ENCODE results near the gene CLTCL1.

CLTCL1 gene

GRCh38 chr22:19234126-19234896 lies 57.2 kb downstream of the CLTCL1 start:
- TF ChIP-seq GATA3 (IDR thresholded peaks at IDR 0.05; ENCODE audit: low read depth, low read length) = no peak
- no peak for TF ChIP-seq GATA2 (IDR thresholded peaks at IDR 0.05; ENCODE audit: low read depth, low read length)

- TF ChIP-seq GATA2 (IDR thresholded peaks at IDR 0.05; ENCODE audit: low read depth, low read length) = no peak
- no peak for TF ChIP-seq GATA3 (IDR thresholded peaks at IDR 0.05; ENCODE audit: low read depth, low read length)
Measured at GRCh38 chr22:19233189-19233661, 58.3 kb downstream of the CLTCL1 start.

DNA sequence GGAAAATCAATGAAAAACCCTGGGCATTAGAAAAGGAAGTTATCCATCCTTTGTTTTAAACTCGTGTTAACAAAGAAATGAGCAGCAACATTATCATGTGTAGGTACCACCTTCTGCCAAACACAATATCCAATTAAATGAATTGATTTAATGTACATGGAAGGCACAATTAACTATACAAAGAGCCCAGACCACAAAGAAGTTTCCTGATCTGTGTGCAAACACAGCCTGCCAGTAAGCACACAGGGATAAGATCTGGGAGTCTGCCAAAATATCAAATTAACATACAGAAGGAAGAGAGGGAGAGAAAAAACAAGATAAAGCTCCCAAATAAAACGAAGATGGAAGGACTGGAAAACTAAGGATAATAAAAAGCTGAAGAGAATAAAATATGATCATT lies 58.9 kb downstream of the CLTCL1 start:
- TF ChIP-seq GATA3 (IDR thresholded peaks at IDR 0.05; ENCODE audit: low read depth, low read length) = no peak
- no peak for TF ChIP-seq GATA2 (IDR thresholded peaks at IDR 0.05; ENCODE audit: low read depth, low read length)

DNA sequence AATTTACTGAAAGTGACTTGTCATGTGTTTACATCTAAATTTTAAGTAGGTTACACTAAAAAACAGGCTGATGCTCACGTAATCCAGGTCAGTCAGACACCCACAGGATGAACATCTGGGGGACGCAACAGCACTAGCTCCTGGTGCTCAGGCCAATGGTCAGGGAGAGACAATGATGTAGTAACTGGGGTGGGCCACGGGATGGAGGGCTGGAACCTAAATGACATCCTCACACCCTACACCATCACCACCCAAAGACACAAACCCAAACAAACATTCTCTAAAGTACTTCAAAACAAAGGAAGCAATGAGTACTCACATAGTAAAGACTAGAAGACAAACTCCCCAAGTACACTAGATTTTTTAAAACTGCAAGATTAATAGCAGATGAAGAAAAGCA lies 59.5 kb downstream of the CLTCL1 start:
- TF ChIP-seq GATA2 (IDR thresholded peaks at IDR 0.05; ENCODE audit: low read depth, low read length) = no peak
- no peak for TF ChIP-seq GATA3 (IDR thresholded peaks at IDR 0.05; ENCODE audit: low read depth, low read length)

- no peak for TF ChIP-seq GATA2 (IDR thresholded peaks at IDR 0.05; ENCODE audit: low read depth, low read length)
- no peak for TF ChIP-seq GATA3 (IDR thresholded peaks at IDR 0.05; ENCODE audit: low read depth, low read length)
Measured at GRCh38 chr22:19229600-19229999, 61.9 kb downstream of the CLTCL1 start.

- TF ChIP-seq GATA3 (IDR thresholded peaks at IDR 0.05; ENCODE audit: low read depth, low read length) (no peak), GATA2 (IDR thresholded peaks at IDR 0.05; ENCODE audit: low read depth, low read length) (no peak)
Measured at GRCh38 chr22:19228179-19228578, 63.3 kb downstream of the CLTCL1 start.

GRCh38 chr22:19226428-19226827 lies 65.1 kb downstream of the CLTCL1 start:
- no peak for TF ChIP-seq GATA3 (IDR thresholded peaks at IDR 0.05; ENCODE audit: low read depth, low read length)
- TF ChIP-seq GATA2 (IDR thresholded peaks at IDR 0.05; ENCODE audit: low read depth, low read length) = no peak

GRCh38 chr22:19225560-19225959 lies 66.0 kb downstream of the CLTCL1 start:
- TF ChIP-seq GATA2 (IDR thresholded peaks at IDR 0.05; ENCODE audit: low read depth, low read length) (no peak), GATA3 (IDR thresholded peaks at IDR 0.05; ENCODE audit: low read depth, low read length) (no peak)

DNA sequence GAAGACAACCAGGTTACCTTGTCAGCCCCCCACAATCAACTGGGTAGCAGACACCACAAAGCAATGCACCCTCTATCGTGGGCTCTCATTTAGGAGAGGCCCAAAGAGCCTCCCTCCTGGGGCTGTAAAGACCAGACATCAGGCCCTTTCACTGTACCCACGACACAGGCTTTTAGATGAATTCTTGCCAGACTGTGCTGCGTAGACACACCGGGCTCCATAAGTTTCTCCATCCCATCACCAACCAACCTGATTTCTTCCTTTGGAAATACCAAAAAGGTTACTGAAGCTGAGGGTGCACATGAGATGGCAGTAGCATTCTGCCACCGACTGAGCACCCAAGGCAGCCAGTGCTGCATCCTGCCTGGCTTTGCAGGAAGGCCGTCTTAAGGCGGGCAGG lies 66.5 kb downstream of the CLTCL1 start:
- TF ChIP-seq GATA2 (IDR thresholded peaks at IDR 0.05; ENCODE audit: low read depth, low read length) (no peak), GATA3 (IDR thresholded peaks at IDR 0.05; ENCODE audit: low read depth, low read length) (no peak)

- TF ChIP-seq GATA3 (IDR thresholded peaks at IDR 0.05; ENCODE audit: low read depth, low read length) = no peak
- no peak for TF ChIP-seq GATA2 (IDR thresholded peaks at IDR 0.05; ENCODE audit: low read depth, low read length)
Measured at GRCh38 chr22:19224557-19224956, 67.0 kb downstream of the CLTCL1 start.

GRCh38 chr22:19223617-19224016 lies 67.9 kb downstream of the CLTCL1 start:
- TF ChIP-seq GATA3 (IDR thresholded peaks at IDR 0.05; ENCODE audit: low read depth, low read length) (no peak), GATA2 (IDR thresholded peaks at IDR 0.05; ENCODE audit: low read depth, low read length) (no peak)

- no peak for TF ChIP-seq GATA2 (IDR thresholded peaks at IDR 0.05; ENCODE audit: low read depth, low read length)
- TF ChIP-seq GATA3 (IDR thresholded peaks at IDR 0.05; ENCODE audit: low read depth, low read length) = no peak
Measured at GRCh38 chr22:19223110-19223509, 68.4 kb downstream of the CLTCL1 start.

DNA sequence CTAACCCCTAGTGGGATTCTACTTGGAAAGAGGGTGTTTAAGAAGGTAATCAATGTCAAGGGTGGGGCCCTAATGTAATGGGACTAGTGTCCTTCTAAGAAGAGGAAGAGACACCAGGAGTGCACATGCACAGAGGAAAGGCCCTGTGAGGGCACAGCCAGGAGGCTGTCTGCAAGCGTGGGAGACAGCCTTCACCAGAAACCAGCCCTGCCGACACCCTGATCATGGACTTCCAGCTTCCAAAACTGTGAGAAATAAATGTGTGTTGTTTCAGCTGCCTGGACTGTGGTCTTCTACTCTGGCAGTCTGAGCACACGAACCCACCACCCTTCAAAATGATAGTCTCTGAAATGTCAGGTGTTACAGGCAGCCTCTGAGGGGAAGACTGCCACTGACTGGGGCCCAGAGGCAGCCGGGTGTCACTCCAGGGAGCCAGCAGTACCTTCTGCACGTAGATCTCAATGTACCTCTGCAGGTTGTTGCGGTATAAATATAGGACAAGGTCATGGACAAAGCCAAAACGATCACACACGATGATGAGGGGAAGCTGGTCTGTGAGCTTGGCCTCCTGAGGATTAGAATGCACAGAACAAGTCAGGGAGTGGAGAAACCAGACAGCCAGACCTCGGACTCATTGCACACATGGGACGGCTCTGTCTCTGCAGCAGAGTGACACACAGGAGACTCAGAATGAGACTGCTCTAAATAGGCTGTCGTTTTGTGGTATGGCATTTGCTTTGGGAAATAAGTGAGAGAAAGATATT lies 69.1 kb downstream of the CLTCL1 start:
- TF ChIP-seq GATA3 (IDR thresholded peaks at IDR 0.05; ENCODE audit: low read depth, low read length) = no peak
- no peak for TF ChIP-seq GATA2 (IDR thresholded peaks at IDR 0.05; ENCODE audit: low read depth, low read length)

DNA sequence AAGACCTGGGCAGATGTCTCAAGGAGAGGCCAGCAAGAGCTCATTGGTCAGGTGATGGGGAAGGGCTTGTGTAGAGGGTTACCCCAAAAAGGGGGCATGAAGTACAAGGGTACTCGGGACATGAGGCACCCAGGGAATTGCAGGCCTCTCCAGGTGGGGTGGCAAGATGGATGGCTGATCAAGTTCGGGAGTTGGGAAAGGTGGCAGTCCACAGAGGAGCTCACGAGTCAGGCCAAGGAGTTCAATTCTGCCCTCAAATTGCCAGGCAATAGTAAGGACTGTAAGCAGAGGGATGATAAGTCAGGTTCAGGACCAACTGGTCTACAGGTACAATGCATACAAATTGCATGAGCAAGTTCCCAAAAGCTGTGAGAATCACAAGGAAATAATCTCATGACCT lies 70.7 kb downstream of the CLTCL1 start:
- no peak for TF ChIP-seq GATA2 (IDR thresholded peaks at IDR 0.05; ENCODE audit: low read depth, low read length)
- no peak for TF ChIP-seq GATA3 (IDR thresholded peaks at IDR 0.05; ENCODE audit: low read depth, low read length)

All from SH-SY5Y (cell line).